OCI-LY7 (cell line): ENCODE data around the gene USP24. TPM values are rescaled to one million over a fixed set of nuclear protein-coding genes. Genes with fewer than 3 reads are reported as not detected.

Experiments used
- BruUV-seq: library from RNA; stranded (reverse); fragments of 400-500 nt; replicated peaks from 2 replicates; lab custom pipeline; 2021; lab: Mats Ljungman, UMichigan
- CTCF ChIA-PET: fragments of 300-600 bp; sonication (Branson Sonifier 250); formaldehyde crosslinking; loops from one replicate; lab custom pipeline; 2022; ENCODE audit warnings: antibody characterized with exemption; ENCODE audit not compliant: unreplicated experiment; lab: Charles Lee
- POLR2A ChIA-PET: fragments of 300-600 bp; sonication (Branson Sonifier 250); formaldehyde crosslinking; loops from one replicate; lab custom pipeline; 2022; ENCODE audit warnings: antibody characterized with exemption; lab: Charles Lee
- DNase-seq: peaks from one replicate; pipeline ENCODE4 v3.0.0-alpha.2; 2015; ENCODE audit warnings: low spot score
- H2AFZ ChIP-seq: fragments of 200-600 bp; sonication (generic), shearing (Covaris generic); 2 replicates; pipeline ENCODE4 v1.6.1; 2014; ENCODE audit warnings: mild to moderate bottlenecking, antibody characterized with exemption, low read length, moderate library complexity
- H3K27ac ChIP-seq: fragments of 200-600 bp; sonication (generic); 2 replicates; pipeline ENCODE4 v1.5.1; 2014; ENCODE audit warnings: mixed run types, low read depth, mild to moderate bottlenecking, moderate library complexity, low read length, inconsistent platforms; ENCODE audit not compliant: poor library complexity, severe bottlenecking
- H3K36me3 ChIP-seq: fragments of 200-600 bp; sonication (generic); 2 replicates; pipeline ENCODE4 v1.6.1; 2014; ENCODE audit warnings: mild to moderate bottlenecking, antibody characterized with exemption, low read length, moderate library complexity, mixed read lengths; ENCODE audit not compliant: insufficient read depth
- H3K4me1 ChIP-seq: fragments of 200-600 bp; sonication (generic); 2 replicates; pipeline ENCODE4 v1.5.1; 2014; ENCODE audit warnings: mild to moderate bottlenecking, low read length; ENCODE audit not compliant: insufficient read depth, poor library complexity, severe bottlenecking
- H3K4me2 ChIP-seq: fragments of 200-600 bp; sonication (generic); 2 replicates; pipeline ENCODE4 v1.6.1; 2014; ENCODE audit warnings: mild to moderate bottlenecking, low read length
- H3K4me3 ChIP-seq: fragments of 200-600 bp; sonication (generic); 2 replicates; pipeline ENCODE4 v1.5.1; 2014; ENCODE audit warnings: mild to moderate bottlenecking, low read depth, low read length; ENCODE audit not compliant: poor library complexity, severe bottlenecking
- H3K79me2 ChIP-seq: fragments of 200-600 bp; sonication (generic); 2 replicates; pipeline ENCODE4 v1.6.1; 2016; ENCODE audit warnings: low read depth, mild to moderate bottlenecking, low read length, moderate library complexity, mixed read lengths; ENCODE audit not compliant: insufficient read depth
- H3K9me2 ChIP-seq: fragments of 200-600 bp; sonication (generic); 2 replicates; pipeline ENCODE4 v1.6.1; 2016; ENCODE audit warnings: mild to moderate bottlenecking, low read length, mixed read lengths; ENCODE audit not compliant: insufficient read depth
- H3K9me3 ChIP-seq: fragments of 200-600 bp; sonication (generic); 2 replicates; pipeline ENCODE4 v1.6.1; 2014; ENCODE audit warnings: mild to moderate bottlenecking, mixed run types, low read length, mixed read lengths
- H4K20me1 ChIP-seq: fragments of 200-600 bp; sonication (generic); 2 replicates; pipeline ENCODE4 v1.6.1; 2014; ENCODE audit warnings: mild to moderate bottlenecking, antibody characterized with exemption, low read length, moderate library complexity, mixed read lengths; ENCODE audit not compliant: insufficient read depth
- CTCF ChIP-seq: fragments of 200-600 bp; sonication (generic); conservative IDR thresholded peaks from 2 replicates; pipeline ENCODE4 v1.5.1; 2014; ENCODE audit warnings: mild to moderate bottlenecking, antibody characterized with exemption, low read length, moderate library complexity, mixed read lengths
- EZH2phosphoT487 ChIP-seq: fragments of 200-600 bp; sonication (generic); IDR thresholded peaks from 2 replicates; pipeline ENCODE4 v1.6.1; 2018; ENCODE audit warnings: low read depth, borderline replicate concordance, mild to moderate bottlenecking, mixed run types, antibody characterized with exemption, low read length, moderate library complexity, mixed read lengths
- intact Hi-C: fragments of 100-400 bp; cut with micrococcal nuclease; formaldehyde crosslinking; loops from one replicate; pipeline ENCODE4 v1.10.0; 2022; ENCODE audit not compliant: unreplicated experiment
- total RNA-seq, 2 experiments: library from RNA; depleted of rRNA in 1 of 2; stranded (reverse); fragments of >200 nt in 1 of 2; shearing (Covaris generic) in 1 of 2; gene quantifications; 2 replicates each; pipeline ENCODE4 v1.2.3, GENCODE V29; 2014 to 2022

Gene USP24
- total RNA-seq, 2 experiments from 2014 or later: 35.1 to 46.3 TPM

- ChIA-PET POLR2A (no interaction called here), CTCF (no interaction called here)
- no peaks in the 10 kb centered on the region for H4K20me1 ChIP-seq
- H3K4me1 ChIP-seq: no peaks in the 10 kb centered on the region
- no peak for DNase-seq
- no peak for TF ChIP-seq CTCF
- TF ChIP-seq EZH2phosphoT487: no peak
- no peak overlapping the region for H3K27ac ChIP-seq
- H3K9me2 ChIP-seq: no peaks in the 10 kb centered on the region
- H3K9me3 ChIP-seq: no peaks in the 10 kb centered on the region
- no peaks in the 10 kb centered on the region for H3K36me3 ChIP-seq
- no peak overlapping the region for H3K4me2 ChIP-seq
- no peaks in the 10 kb centered on the region for H3K79me2 ChIP-seq
- intact Hi-C loops: no loop called here
- no TSS peak for BruUV-seq
- no peak overlapping the region for H3K4me3 ChIP-seq
- H2AFZ ChIP-seq: no peak overlapping the region
Measured at GRCh38 chr1:55046871-55047270, 168.3 kb downstream of the USP24 start.

- no peak overlapping the region for H3K4me3 ChIP-seq
- H3K9me3 ChIP-seq: no peaks in the 10 kb centered on the region
- no peak overlapping the region for H2AFZ ChIP-seq
- ChIA-PET POLR2A (no interaction called here), CTCF (no interaction called here)
- BruUV-seq: no TSS peak
- no peak for DNase-seq
- no peaks in the 10 kb centered on the region for H3K79me2 ChIP-seq
- no peaks in the 10 kb centered on the region for H4K20me1 ChIP-seq
- no peaks in the 10 kb centered on the region for H3K4me1 ChIP-seq
- H3K27ac ChIP-seq: no peak overlapping the region
- no peaks in the 10 kb centered on the region for H3K36me3 ChIP-seq
- intact Hi-C loops: no loop called here
- no peaks in the 10 kb centered on the region for H3K9me2 ChIP-seq
- TF ChIP-seq EZH2phosphoT487 (no peak), CTCF (no peak)
- no peak overlapping the region for H3K4me2 ChIP-seq
Measured at GRCh38 chr1:55045430-55045829, 169.7 kb downstream of the USP24 start.

- POLR2A ChIA-PET: no interaction called here
- no peaks in the 10 kb centered on the region for H3K36me3 ChIP-seq
- CTCF ChIA-PET: no interaction called here
Measured at GRCh38 chr1:55044617-55045397, 170.4 kb downstream of the USP24 start.

More at GRCh38 chr1:55044617-55045397, 170.4 kb downstream of the USP24 start:
- no peak for DNase-seq
- TF ChIP-seq CTCF (no peak), EZH2phosphoT487 (no peak)
- H4K20me1 ChIP-seq: no peaks in the 10 kb centered on the region
- no peaks in the 10 kb centered on the region for H3K79me2 ChIP-seq
- no peak overlapping the region for H3K27ac ChIP-seq
- H2AFZ ChIP-seq: no peak overlapping the region
- no peak overlapping the region for H3K4me2 ChIP-seq
- intact Hi-C loops: no loop called here
- no peaks in the 10 kb centered on the region for H3K9me3 ChIP-seq
- no peaks in the 10 kb centered on the region for H3K9me2 ChIP-seq
- no peaks in the 10 kb centered on the region for H3K4me1 ChIP-seq
- no peak overlapping the region for H3K4me3 ChIP-seq
- BruUV-seq: no TSS peak
